SH-SY5Y (cell line): ENCODE results near the gene RNASET2.

Experiments used
- GATA2 ChIP-seq: IDR thresholded peaks from 2 replicates; pipeline ENCODE4 v1.6.1; 2011; ENCODE audit warnings: mild to moderate bottlenecking, low read depth, low read length
- GATA3 ChIP-seq: IDR thresholded peaks from 2 replicates; pipeline ENCODE4 v1.6.1; 2011; ENCODE audit warnings: low read depth, mild to moderate bottlenecking, low read length, moderate library complexity

GRCh38 chr6:166999145-166999883 lies 43.0 kb upstream of the RNASET2 start, which contains the start of gene CEP43:
- TF ChIP-seq GATA3 (no peak), GATA2 (no peak)
